ENCODE measurements around the gene KCNIP3.

The KCNIP3 gene

DNA sequence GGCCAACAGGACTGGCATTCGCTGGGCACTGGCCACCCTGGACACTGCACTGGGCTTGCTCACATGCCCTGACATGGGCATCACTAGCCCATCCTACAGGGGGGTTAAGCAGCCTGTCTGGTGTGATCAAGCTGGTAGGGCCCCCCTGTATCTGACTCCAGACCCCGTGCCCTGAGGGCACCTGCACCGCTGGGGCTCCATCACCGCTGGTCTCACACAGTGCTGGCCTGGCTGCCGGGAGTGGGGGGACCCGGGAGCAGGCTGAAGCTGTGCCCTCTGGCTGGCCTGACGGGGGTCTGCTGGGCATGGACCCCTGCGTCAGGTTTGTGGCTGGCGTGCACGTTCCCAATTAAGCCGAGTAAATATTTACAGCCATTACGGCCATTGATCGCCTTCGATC is 32.3 kb downstream of the KCNIP3 start:
- no peaks in the 10 kb centered on the region for H3K4me1 ChIP-seq (ENCODE audit: insufficient read depth, low read length)
- no peak overlapping the region for H2AFZ ChIP-seq (ENCODE audit: low read depth, low read length)
- no peaks in the 10 kb centered on the region for H4K20me1 ChIP-seq (ENCODE audit: insufficient read depth, low read length)
- no peak for TF ChIP-seq EZH2 (IDR thresholded peaks at IDR 0.05; ENCODE audit: borderline replicate concordance, low read depth, low read length, severe bottlenecking)
- TF ChIP-seq, protein P1, sequence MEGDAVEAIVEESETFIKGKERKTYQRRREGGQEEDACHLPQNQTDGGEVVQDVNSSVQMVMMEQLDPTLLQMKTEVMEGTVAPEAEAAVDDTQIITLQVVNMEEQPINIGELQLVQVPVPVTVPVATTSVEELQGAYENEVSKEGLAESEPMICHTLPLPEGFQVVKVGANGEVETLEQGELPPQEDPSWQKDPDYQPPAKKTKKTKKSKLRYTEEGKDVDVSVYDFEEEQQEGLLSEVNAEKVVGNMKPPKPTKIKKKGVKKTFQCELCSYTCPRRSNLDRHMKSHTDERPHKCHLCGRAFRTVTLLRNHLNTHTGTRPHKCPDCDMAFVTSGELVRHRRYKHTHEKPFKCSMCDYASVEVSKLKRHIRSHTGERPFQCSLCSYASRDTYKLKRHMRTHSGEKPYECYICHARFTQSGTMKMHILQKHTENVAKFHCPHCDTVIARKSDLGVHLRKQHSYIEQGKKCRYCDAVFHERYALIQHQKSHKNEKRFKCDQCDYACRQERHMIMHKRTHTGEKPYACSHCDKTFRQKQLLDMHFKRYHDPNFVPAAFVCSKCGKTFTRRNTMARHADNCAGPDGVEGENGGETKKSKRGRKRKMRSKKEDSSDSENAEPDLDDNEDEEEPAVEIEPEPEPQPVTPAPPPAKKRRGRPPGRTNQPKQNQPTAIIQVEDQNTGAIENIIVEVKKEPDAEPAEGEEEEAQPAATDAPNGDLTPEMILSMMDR (IDR thresholded peaks at IDR 0.05; ENCODE audit: borderline replicate concordance, extremely low read depth, low read length, poor library complexity, severe bottlenecking) = no peak
- no peaks in the 10 kb centered on the region for H3K79me2 ChIP-seq (ENCODE audit: insufficient read depth, low read length)
- ATAC-seq (ENCODE audit: insufficient read depth, low read depth) (no peak), DNase-seq (no peak)
- H3K4me2 ChIP-seq (ENCODE audit: insufficient read depth, low read length) = no peak overlapping the region
- no peak overlapping the region for H3K4me3 ChIP-seq (ENCODE audit: low read depth in 1 of 2, low read length in 2 of 2)
- no peaks in the 10 kb centered on the region for H3K9me3 ChIP-seq (ENCODE audit: insufficient read depth, low read length, severe bottlenecking)
- H3K9ac ChIP-seq (ENCODE audit: low read depth, low read length) = no peak overlapping the region
- H3K27me3 ChIP-seq (ENCODE audit: insufficient read depth, low read length, poor library complexity) = no peaks in the 10 kb centered on the region
- H3K36me3 ChIP-seq (ENCODE audit: insufficient read depth, low read length) = no peaks in the 10 kb centered on the region
- H3K27ac ChIP-seq (ENCODE audit: low read length) = no peak overlapping the region

DNA sequence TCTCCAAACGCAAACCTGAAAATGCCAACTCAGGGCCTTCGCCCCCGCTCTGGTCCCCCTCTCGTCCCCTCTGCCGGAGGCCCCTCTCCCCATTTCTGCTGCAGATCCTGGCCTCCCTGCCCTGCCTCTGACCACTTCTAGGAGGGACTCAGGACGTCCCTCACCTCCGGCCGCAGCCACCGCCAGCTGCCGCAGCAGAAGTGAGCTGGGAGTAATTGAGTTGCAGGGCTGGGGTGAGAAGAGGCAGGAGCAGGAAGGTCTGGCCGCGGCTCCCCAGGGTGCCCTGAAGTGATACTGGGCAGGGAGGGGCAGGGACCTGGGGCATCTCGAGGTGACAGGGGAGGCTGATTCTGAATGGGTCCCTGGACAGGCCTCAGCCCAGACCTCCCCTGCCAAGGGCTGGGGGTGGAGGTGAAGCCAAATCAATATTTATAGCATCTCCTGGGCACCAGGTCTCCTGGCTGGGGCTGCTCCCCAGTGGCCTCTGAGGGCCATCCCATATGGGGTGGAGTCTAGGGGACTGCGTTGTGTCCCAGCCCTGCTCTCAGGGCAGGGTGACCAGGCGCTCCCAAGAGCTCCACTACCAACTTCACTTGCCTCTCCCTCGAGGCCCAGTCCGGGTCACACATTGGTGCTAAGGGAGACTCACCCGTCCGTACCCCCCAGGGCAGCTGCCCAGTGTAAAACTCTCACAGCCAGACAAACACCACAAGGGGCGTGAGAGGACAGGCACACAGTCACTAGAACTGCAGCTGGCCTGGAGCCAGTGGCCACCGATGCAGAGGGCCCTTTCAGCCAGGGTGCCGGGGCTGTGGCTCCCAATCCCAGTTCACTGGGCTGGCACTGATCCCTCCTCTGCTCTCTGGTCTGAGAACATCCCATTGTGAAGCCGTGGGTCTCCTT is 33.0 kb downstream of the KCNIP3 start:
- no peaks in the 10 kb centered on the region for H4K20me1 ChIP-seq (ENCODE audit: insufficient read depth, low read length)
- DNase-seq = no peak
- no peaks in the 10 kb centered on the region for H3K27me3 ChIP-seq (ENCODE audit: insufficient read depth, low read length, poor library complexity)
- no peaks in the 10 kb centered on the region for H3K79me2 ChIP-seq (ENCODE audit: insufficient read depth, low read length)
- no peak for ATAC-seq (ENCODE audit: insufficient read depth, low read depth)
- H3K4me1 ChIP-seq (ENCODE audit: insufficient read depth, low read length) = no peaks in the 10 kb centered on the region
- H3K27ac ChIP-seq (ENCODE audit: low read length) = no peak overlapping the region
- no peak overlapping the region for H3K4me3 ChIP-seq (ENCODE audit: low read depth in 1 of 2, low read length in 2 of 2)
- TF ChIP-seq, protein P1 (IDR thresholded peaks at IDR 0.05; ENCODE audit: borderline replicate concordance, extremely low read depth, low read length, poor library complexity, severe bottlenecking) = no peak
- TF ChIP-seq EZH2 (IDR thresholded peaks at IDR 0.05; ENCODE audit: borderline replicate concordance, low read depth, low read length, severe bottlenecking) = no peak
- H2AFZ ChIP-seq (ENCODE audit: low read depth, low read length) = no peak overlapping the region
- no peaks in the 10 kb centered on the region for H3K36me3 ChIP-seq (ENCODE audit: insufficient read depth, low read length)
- no peak overlapping the region for H3K9ac ChIP-seq (ENCODE audit: low read depth, low read length)
- no peak overlapping the region for H3K4me2 ChIP-seq (ENCODE audit: insufficient read depth, low read length)
- H3K9me3 ChIP-seq (ENCODE audit: insufficient read depth, low read length, severe bottlenecking) = no peaks in the 10 kb centered on the region

DNA sequence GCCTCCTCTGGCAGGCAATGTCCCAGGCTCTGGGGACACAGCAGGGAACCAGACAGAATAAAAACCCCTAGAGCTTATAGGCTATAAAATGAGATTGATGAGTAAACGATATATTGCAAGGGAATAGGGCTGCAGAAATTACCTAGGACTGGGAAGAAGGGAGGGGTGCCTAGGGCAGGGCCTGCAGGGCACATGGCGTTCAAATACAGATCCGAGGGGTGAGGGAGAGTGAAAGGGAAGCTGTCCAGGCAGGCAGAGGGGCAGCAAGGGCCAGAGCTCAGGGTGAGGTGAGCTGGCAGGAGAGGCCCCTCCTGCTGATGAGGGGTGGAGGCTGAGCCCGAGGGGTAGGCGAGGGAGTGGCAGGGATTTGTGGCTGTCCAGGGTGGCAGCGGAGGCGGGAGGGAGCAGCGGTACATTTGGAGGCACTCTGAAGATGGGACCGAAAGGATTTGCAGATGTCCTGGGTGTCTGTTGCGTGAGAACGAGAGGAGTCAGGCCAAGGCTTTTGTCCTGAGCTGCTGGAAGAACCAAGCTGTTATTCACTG is 33.7 kb downstream of the KCNIP3 start:
- TF ChIP-seq, protein P1 (IDR thresholded peaks at IDR 0.05; ENCODE audit: borderline replicate concordance, extremely low read depth, low read length, poor library complexity, severe bottlenecking) = no peak
- no peak for TF ChIP-seq EZH2 (IDR thresholded peaks at IDR 0.05; ENCODE audit: borderline replicate concordance, low read depth, low read length, severe bottlenecking)
- ATAC-seq (ENCODE audit: insufficient read depth, low read depth) = no peak
- Histone ChIP-seq H3K4me3 (ENCODE audit: low read depth in 1 of 2, low read length in 2 of 2) (no peak overlapping the region), H3K27me3 (ENCODE audit: insufficient read depth, low read length, poor library complexity) (no peaks in the 10 kb centered on the region), H4K20me1 (ENCODE audit: insufficient read depth, low read length) (no peaks in the 10 kb centered on the region), H2AFZ (ENCODE audit: low read depth, low read length) (no peak overlapping the region), H3K9ac (ENCODE audit: low read depth, low read length) (no peak overlapping the region), H3K4me1 (ENCODE audit: insufficient read depth, low read length) (no peaks in the 10 kb centered on the region), H3K4me2 (ENCODE audit: insufficient read depth, low read length) (no peak overlapping the region), H3K27ac (ENCODE audit: low read length) (no peak overlapping the region), H3K9me3 (ENCODE audit: insufficient read depth, low read length, severe bottlenecking) (no peaks in the 10 kb centered on the region), H3K79me2 (ENCODE audit: insufficient read depth, low read length) (no peaks in the 10 kb centered on the region), H3K36me3 (ENCODE audit: insufficient read depth, low read length) (no peaks in the 10 kb centered on the region)
- no peak for DNase-seq
